GM18868 (cell line): ENCODE measurements around the gene FOXD4L1.
"Not testable (repeated sequence)": the region's sequence is repeated elsewhere in the genome, so short reads cannot be mapped to it uniquely, and the experiment has no call there.

Experiments used
- ATAC-seq: cut with Tn5 transposase; IDR thresholded peaks from one replicate; pipeline ENCODE4 v1.9.1; 2021; ENCODE audit warnings: mild to moderate bottlenecking, moderate library complexity; ENCODE audit not compliant: unreplicated experiment

FOXD4L1 gene

DNA sequence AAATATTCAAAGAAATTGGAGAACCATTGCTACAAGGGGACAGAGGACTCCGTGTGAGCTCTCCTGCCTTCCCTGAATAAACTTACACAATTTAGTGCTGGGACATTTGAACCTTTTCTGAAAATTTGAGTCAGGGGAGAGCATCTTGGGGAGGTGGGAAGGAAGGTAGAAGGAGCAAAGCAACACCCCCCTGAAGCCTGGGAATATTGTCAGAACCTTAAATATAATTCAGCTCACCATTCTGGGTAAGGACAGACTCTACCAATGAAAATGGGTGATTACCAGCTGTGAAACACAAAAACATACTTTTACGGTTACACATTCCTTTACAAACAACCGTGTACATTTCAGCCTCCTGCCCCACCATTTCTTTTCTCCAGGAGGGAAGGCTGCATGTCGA, at the start of gene FOXD4L1:
Gene FOXD4L1 (plus strand): TSS at position 301 of the 400 bp plus-strand sequence. CDS start 592 bp downstream, outside the sequence.
- ATAC-seq = not testable (repeated sequence)

- not testable (repeated sequence) for ATAC-seq
These were observed 32.7 kb upstream of the FOXD4L1 start for GRCh38 chr2:113465770-113466169.

DNA sequence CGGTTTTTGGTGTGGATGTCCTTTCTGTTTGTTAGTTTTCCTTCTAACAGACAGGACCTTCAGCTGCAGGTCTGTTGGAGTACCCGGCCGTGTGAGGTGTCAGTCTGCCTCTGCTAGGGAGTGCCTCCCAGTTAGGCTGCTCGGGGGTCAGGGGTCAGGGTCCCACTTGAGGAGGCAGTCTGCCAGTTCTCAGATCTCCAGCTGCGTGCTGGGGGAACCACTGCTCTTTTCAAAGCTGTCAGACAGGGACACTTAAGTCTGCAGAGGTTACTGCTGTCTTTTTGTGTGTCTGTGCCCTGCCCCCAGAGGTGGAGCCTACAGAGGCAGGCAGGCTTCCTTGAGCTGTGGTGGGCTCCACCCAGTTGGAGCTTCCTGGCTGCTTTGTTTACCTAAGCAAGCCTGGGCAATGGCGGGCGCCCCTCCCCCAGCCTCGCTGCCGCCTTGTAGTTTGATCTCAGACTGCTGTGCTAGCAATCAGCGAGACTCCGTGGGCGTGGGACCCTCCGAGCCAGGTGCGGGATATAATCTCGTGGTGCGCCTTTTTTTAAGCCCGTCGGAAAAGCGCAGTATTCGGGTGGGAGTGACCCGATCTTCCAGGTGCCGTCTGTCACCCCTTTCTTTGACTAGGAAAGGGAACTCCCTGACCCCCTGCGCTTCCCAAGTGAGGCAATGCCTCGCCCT, 21.6 kb upstream of the FOXD4L1 start:
- not testable (repeated sequence) for ATAC-seq

GRCh38 chr2:113496527-113496926, 1.9 kb upstream of the FOXD4L1 start:
- not testable (repeated sequence) for ATAC-seq

DNA sequence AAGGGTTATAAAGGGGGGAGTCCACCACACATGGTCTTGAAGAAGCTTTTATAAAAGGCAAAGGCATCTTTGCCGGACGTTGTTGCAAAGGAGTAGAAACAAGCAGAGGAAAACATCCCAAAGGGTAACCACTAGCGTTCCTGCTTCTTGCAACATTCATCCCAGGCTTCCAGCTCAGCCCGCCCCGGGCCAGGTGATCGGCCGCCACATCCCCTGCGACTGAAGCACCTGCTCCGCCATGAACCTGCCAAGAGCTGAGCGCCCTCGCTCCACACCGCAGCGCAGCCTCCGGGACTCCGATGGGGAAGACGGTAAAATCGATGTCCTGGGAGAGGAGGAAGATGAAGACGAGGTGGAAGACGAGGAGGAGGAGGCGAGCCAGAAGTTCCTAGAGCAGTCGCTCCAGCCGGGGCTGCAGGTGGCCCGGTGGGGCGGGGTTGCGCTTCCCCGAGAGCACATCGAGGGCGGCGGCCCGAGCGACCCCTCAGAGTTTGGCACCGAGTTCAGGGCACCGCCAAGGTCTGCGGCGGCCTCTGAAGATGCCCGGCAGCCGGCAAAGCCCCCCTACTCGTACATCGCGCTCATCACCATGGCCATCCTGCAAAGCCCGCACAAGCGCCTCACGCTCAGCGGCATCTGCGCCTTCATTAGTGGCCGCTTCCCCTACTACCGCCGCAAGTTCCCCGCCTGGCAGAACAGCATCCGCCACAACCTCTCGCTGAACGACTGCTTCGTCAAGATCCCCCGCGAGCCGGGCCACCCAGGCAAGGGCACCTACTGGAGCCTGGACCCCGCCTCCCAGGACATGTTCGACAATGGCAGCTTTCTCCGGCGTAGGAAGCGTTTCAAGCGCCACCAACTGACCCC, 787 bp downstream of the FOXD4L1 start:
- ATAC-seq = not testable (repeated sequence)

- not testable (repeated sequence) for ATAC-seq
These were observed 1.6 kb downstream of the FOXD4L1 start for GRCh38 chr2:113499886-113500722.

DNA sequence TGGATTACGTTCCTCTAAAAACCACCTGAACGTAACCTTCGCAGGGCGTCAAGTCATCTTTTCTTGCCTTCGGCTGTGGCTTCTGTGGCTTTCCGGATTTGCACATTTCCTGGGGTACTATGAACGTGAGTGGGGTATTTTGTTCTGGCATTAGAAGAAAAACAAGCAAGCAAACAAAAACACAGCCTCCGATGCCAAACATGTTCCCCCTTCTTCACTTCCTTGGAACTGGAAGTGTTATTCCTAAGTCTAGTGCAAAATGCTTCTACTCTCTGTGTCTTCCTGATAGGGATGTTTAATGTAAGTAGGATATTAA, 2.2 kb downstream of the FOXD4L1 start:
- ATAC-seq = not testable (repeated sequence)

GRCh38 chr2:113502216-113503093, 4.0 kb downstream of the FOXD4L1 start:
- peak; percentile 5 for ATAC-seq

DNA sequence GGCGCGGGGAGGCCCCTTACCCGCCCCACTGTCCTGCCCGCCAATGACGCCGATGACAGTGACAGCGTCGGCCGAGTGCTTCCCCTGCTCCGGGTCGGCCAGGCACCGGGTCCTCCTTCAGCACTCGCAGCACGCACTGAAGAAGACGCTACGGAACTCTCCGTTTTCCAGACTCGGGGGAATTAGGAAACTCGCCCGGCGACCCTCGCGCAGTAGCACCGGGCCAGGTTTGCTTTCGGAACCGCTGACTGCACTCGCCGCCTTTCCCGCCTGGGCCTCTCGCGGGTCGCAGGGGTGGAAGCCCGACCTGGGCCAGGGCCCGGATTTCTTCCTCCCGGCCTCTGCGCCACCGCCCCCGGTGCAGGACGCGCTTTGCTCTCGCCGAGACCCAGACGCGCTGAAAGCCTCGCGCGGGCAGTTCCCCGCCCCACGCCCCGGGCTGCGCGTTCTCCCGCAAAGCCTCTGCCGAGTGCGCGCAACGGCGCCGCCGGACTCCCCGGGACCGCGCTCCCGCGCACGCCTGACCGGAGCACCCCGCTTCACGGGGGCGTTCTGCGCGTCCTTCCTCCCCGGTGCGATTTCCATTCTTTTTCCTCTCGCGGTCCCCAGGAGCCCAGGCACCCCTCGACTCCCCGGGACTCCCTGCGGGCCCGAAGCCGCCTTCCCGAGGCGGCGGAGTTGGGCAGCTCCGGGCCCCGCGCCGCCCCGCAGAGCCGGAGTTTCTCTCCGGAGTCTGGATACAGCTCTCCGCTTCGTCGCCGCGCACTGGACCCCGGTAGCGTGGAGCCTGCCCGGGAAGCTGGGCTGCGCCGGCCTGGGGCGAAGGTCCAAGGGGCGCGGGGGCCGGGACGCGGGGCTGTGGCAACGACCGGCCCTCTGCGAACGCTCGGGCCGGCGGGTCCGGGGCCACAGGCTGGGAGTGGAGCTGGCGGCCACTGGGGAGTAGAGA, 4.9 kb downstream of the FOXD4L1 start:
- peak; percentile 83 for ATAC-seq

DNA sequence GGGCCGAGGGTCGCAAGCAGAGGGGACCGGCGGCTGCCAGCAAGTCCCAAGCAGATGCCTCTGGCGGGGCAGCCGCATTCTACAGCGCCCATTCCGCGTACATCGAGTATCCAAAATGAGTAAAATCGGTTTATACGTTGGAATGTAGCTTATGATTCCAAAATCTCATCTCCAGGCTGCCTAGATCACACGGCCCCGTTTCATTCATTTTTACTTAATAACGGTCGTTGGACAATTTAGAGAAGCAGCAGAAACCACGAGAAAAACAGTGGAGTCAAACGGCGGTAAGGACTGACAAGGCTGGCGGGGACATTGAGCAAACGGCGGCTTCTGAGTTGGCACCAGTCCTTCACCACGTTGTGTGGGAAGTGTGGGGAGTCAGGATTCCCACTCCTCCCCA, 5.6 kb downstream of the FOXD4L1 start:
- ATAC-seq = not testable (repeated sequence)

DNA sequence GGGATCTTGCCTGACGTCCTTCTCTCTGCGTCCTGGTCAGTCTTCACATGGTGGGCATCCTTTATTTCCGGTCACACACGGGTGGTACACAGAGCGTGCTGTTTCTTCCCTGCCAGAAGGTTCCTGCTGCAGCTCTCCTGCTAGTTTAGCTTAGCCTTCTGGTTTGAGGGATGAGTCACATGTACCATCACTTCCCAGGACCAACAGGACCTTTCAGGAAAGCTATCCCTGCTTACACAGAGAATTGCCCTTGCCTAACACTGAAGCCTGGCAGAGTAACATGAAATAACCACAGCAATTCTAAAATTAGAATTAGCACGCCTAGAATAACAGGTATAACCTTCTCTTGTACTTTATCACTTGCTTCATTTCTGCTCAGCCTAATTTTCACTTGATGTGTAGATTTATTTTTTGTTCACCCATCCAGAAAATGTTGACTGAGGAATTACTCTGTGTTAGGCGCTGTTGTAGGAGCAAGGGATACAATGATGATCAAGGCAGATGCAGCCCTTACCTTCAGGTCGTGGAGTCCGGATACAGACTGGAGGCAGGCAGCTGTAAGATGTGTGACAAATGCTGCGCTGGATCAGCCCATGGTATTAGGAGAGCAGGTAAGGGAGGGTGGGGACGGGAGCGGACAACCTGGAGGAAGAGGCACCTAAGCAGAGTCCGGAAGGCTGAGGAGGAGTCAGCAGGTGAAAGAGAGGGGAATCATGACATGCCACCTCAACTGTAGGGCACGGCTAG, 9.1 kb downstream of the FOXD4L1 start:
- ATAC-seq = not testable (repeated sequence)

GRCh38 chr2:113508187-113508586, 9.7 kb downstream of the FOXD4L1 start:
- not testable (repeated sequence) for ATAC-seq

DNA sequence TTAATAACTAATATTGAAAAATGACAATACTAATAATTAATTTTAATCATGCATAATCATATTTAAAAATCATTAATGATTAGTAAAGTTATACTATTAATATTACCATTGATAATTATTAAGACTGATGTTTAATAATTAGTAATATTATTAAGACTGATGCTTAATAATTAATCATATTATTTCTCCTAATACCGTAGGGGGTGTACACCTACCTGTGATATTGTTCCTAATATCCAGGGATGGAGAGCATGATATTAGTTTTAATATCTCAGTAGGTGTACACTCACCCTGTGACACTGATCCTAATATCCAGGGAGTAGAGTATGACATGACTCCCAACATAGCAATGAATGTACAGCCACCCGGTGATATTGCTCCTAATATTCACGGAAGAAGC, 12.4 kb downstream of the FOXD4L1 start:
- not testable (repeated sequence) for ATAC-seq

GRCh38 chr2:113511859-113512258, 13.4 kb downstream of the FOXD4L1 start:
- ATAC-seq = not testable (repeated sequence)

- not testable (repeated sequence) for ATAC-seq
These were observed 17.0 kb downstream of the FOXD4L1 start for GRCh38 chr2:113515457-113515856.

- ATAC-seq = not testable (repeated sequence)
These were observed 17.5 kb downstream of the FOXD4L1 start for GRCh38 chr2:113515995-113516394.

GRCh38 chr2:113517025-113517424, 18.6 kb downstream of the FOXD4L1 start:
- ATAC-seq = not testable (repeated sequence)

DNA sequence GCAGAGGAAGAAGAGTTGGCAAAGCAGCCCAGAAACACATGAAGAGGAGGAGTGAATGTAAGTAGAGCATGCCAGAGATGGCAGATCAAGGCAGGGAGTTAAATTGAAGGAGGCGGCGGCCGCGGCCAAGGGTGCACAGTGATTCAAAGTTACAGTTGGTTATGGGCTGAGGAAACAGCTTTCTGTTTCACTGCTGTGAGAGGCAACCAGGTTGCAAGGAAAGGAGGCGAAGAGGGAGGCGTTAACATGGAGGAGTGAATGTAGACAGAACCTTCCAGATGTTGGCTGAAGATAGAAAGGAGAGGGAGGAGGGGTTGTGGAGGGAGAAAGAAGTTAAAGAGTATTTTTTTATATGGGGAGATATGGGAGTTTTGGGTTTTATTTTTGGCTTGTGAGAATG, 22.4 kb downstream of the FOXD4L1 start:
- not testable (repeated sequence) for ATAC-seq
